Right atrium auricular region (tissue), 2 donors: ENCODE results near the gene C19orf47. TPM values are rescaled to one million over a fixed set of nuclear protein-coding genes. Genes with fewer than 3 reads are reported as not detected.
A peak's percentile ranks its signal among the peaks of the same experiment; 100 is the strongest.

Experiments
- DNase-seq: peaks from one replicate; pipeline ENCODE4 v3.0.0-alpha.2; 2019; ENCODE audit warnings: low spot score
- H3K27ac ChIP-seq, 2 donors: fragments of 200-600 bp; sonication (generic); 1 replicate in 1 of 2; 2 replicates in 1 of 2; pipeline ENCODE4 v1.5.1; 2016 to 2019
- H3K27me3 ChIP-seq, 2 donors: fragments of 200-600 bp; sonication (generic); one replicate each; pipeline versions ENCODE4 v1.5.1 to v1.6.0; 2017 to 2019
- H3K36me3 ChIP-seq: fragments of 200-600 bp; sonication (generic); one replicate; pipeline ENCODE4 v1.5.1; 2016
- H3K4me1 ChIP-seq, 2 donors: fragments of 200-600 bp; sonication (generic); one replicate each; pipeline versions ENCODE4 v1.5.1 to v1.6.0; 2017 to 2019
- H3K4me3 ChIP-seq, 2 donors: fragments of 200-600 bp; sonication (generic); 1 replicate in 1 of 2; 2 replicates in 1 of 2; pipeline ENCODE4 v1.5.1; 2017 to 2019; ENCODE audit warnings: mild to moderate bottlenecking in 1 of 2, moderate library complexity in 1 of 2
- H3K9me3 ChIP-seq, 2 donors: fragments of 200-600 bp; sonication (generic); one replicate each; pipeline ENCODE4 v1.5.1; 2019
- CTCF ChIP-seq, 2 donors: fragments of 200-600 bp; sonication (generic); IDR thresholded peaks; one replicate each; pipeline ENCODE4 v1.5.1; 2019; ENCODE audit warnings: antibody characterized with exemption in 2 of 2
- total RNA-seq, 2 donors: library from RNA; depleted of rRNA; stranded (reverse); fragments of >200 nt; gene quantifications; one replicate each; pipeline ENCODE4 v1.1.0, GENCODE V29; 2016

Gene C19orf47
- total RNA-seq, 2 donors from 2014 or later = 58.2 to 88.2 TPM

GRCh38 chr19:40277356-40278059 is 70.7 kb downstream of the C19orf47 start:
- H3K27me3 ChIP-seq = no peaks in the 10 kb centered on the region
- H3K4me1 ChIP-seq = peaks cover 0 to 87% of the 10 kb centered on the region in 2 donors
- no peaks in the 10 kb centered on the region for H3K9me3 ChIP-seq
- no peak overlapping the region for H3K4me3 ChIP-seq
- DNase-seq = no peak
- H3K27ac ChIP-seq = peak overlapping the region; percentile 97 to 99
- TF ChIP-seq CTCF (IDR thresholded peaks at IDR 0.05) = no peak
- H3K36me3 ChIP-seq = no peaks in the 10 kb centered on the region

GRCh38 chr19:40274585-40275544 is 73.3 kb downstream of the C19orf47 start:
- peaks cover 0 to 80% of the 10 kb centered on the region in 2 donors for H3K4me1 ChIP-seq
- no peak for DNase-seq
- TF ChIP-seq CTCF (IDR thresholded peaks at IDR 0.05) = no peak
- H3K27me3 ChIP-seq = no peaks in the 10 kb centered on the region
- H3K9me3 ChIP-seq = no peaks in the 10 kb centered on the region
- H3K27ac ChIP-seq = peak overlapping the region in 1 of 2 donors; percentile 48
- H3K36me3 ChIP-seq = no peaks in the 10 kb centered on the region
- H3K4me3 ChIP-seq = no peak overlapping the region

- Histone ChIP-seq H3K4me1 (peaks cover 0 to 75% of the 10 kb centered on the region in 2 donors), H3K9me3 (no peaks in the 10 kb centered on the region), H3K36me3 (no peaks in the 10 kb centered on the region), H3K27me3 (no peaks in the 10 kb centered on the region), H3K4me3 (no peak overlapping the region), H3K27ac (peak overlapping the region; percentile 43 to 48)
- no peak for DNase-seq
- no peak for TF ChIP-seq CTCF (IDR thresholded peaks at IDR 0.05)
Measured at GRCh38 chr19:40273469-40274360, 74.5 kb downstream of the C19orf47 start.

GRCh38 chr19:40272261-40272660 is 75.9 kb downstream of the C19orf47 start:
- Histone ChIP-seq H3K27me3 (no peaks in the 10 kb centered on the region), H3K4me3 (no peak overlapping the region), H3K27ac (no peak overlapping the region), H3K4me1 (peaks cover 0 to 75% of the 10 kb centered on the region in 2 donors), H3K36me3 (no peaks in the 10 kb centered on the region), H3K9me3 (no peaks in the 10 kb centered on the region)
- DNase-seq = no peak
- TF ChIP-seq CTCF (IDR thresholded peaks at IDR 0.05) = no peak

- H3K36me3 ChIP-seq = no peaks in the 10 kb centered on the region
- TF ChIP-seq CTCF (IDR thresholded peaks at IDR 0.05) = no peak
- no peak for DNase-seq
- peaks cover 0 to 76% of the 10 kb centered on the region in 2 donors for H3K4me1 ChIP-seq
- no peak overlapping the region for H3K27ac ChIP-seq
- H3K4me3 ChIP-seq = no peak overlapping the region
- H3K27me3 ChIP-seq = no peaks in the 10 kb centered on the region
- no peaks in the 10 kb centered on the region for H3K9me3 ChIP-seq
Measured at GRCh38 chr19:40271706-40272105, 76.5 kb downstream of the C19orf47 start.
